Testis (tissue), 2 donors: Measurements from ENCODE around the gene NTM.

Source experiments
- CTCF ChIP-seq, 3 experiments: fragments of 450-650 bp in 2 of 3; fragments of 200-600 bp in 1 of 3; sonication (generic) in 1 of 3; IDR thresholded peaks; one replicate each; pipeline ENCODE4 v1.5.1; 2016 to 2019; ENCODE audit warnings: antibody characterized with exemption in 3 of 3, mild to moderate bottlenecking in 2 of 3, moderate library complexity in 1 of 3
- POLR2A ChIP-seq: fragments of 450-650 bp; IDR thresholded peaks from one replicate; pipeline ENCODE4 v1.6.1; 2017; ENCODE audit warnings: antibody characterized with exemption, mild to moderate bottlenecking, moderate library complexity

GRCh38 chr11:132258875-132259274 is 888.5 kb downstream of the NTM start:
- TF ChIP-seq CTCF (IDR thresholded peaks at IDR 0.05) (no peak), POLR2A (no peak)
